Measurements from ENCODE around the gene NRIP3.

DNA sequence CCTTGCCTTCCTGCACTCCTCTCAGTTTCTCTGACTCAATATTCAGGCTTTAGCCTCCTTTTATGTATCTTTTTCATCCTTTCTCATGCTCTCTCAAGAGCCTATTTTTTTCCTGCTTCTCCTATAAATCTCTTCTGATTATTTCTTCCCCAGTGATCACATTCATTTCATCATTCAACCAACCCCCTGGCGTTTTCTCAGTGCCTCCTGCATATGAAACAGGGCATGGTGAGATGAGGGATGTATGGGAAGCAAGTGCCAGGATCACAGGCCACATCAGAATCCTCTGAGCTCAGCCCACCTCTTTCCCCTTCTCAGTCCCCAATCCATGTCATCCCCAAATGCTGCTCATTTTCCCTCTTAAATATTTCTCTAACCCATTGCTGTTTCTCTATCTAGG is 38.7 kb upstream of the NRIP3 start:
- no peak for TF ChIP-seq POLR2A (IDR thresholded peaks at IDR 0.05)
- TF ChIP-seq, protein P1, sequence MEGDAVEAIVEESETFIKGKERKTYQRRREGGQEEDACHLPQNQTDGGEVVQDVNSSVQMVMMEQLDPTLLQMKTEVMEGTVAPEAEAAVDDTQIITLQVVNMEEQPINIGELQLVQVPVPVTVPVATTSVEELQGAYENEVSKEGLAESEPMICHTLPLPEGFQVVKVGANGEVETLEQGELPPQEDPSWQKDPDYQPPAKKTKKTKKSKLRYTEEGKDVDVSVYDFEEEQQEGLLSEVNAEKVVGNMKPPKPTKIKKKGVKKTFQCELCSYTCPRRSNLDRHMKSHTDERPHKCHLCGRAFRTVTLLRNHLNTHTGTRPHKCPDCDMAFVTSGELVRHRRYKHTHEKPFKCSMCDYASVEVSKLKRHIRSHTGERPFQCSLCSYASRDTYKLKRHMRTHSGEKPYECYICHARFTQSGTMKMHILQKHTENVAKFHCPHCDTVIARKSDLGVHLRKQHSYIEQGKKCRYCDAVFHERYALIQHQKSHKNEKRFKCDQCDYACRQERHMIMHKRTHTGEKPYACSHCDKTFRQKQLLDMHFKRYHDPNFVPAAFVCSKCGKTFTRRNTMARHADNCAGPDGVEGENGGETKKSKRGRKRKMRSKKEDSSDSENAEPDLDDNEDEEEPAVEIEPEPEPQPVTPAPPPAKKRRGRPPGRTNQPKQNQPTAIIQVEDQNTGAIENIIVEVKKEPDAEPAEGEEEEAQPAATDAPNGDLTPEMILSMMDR (IDR thresholded peaks at IDR 0.05), result no peak

Measured in heart left ventricle (tissue), 13 donors.